A549 treated with AZD9567 at 1 μM for 4 hours (cell line): ENCODE data around the gene MB21D2. TPM values are rescaled to one million over a fixed set of nuclear protein-coding genes. Genes with fewer than 3 reads are reported as not detected.

Experiments
- total RNA-seq: library from RNA; stranded (reverse); fragments of 200-300 nt; extraction: Qiagen RNA extraction; gene quantifications from 5 replicates; pipeline ENCODE4 v1.2.3, GENCODE V29; 2022; ENCODE audit not compliant: insufficient read depth

Gene MB21D2, protein sequence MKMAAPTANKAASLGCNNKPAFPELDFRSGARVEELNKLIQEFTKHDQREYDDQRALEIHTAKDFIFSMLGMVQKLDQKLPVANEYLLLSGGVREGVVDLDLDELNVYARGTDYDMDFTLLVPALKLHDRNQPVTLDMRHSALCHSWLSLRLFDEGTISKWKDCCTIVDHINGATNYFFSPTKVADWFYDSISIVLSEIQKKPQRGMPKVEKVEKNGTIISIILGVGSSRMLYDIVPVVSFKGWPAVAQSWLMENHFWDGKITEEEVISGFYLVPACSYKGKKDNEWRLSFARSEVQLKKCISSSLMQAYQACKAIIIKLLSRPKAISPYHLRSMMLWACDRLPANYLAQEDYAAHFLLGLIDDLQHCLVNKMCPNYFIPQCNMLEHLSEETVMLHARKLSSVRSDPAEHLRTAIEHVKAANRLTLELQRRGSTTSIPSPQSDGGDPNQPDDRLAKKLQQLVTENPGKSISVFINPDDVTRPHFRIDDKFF
- total RNA-seq: 4.0 to 4.8 TPM (median 4.4 TPM) in 5 replicates

DNA sequence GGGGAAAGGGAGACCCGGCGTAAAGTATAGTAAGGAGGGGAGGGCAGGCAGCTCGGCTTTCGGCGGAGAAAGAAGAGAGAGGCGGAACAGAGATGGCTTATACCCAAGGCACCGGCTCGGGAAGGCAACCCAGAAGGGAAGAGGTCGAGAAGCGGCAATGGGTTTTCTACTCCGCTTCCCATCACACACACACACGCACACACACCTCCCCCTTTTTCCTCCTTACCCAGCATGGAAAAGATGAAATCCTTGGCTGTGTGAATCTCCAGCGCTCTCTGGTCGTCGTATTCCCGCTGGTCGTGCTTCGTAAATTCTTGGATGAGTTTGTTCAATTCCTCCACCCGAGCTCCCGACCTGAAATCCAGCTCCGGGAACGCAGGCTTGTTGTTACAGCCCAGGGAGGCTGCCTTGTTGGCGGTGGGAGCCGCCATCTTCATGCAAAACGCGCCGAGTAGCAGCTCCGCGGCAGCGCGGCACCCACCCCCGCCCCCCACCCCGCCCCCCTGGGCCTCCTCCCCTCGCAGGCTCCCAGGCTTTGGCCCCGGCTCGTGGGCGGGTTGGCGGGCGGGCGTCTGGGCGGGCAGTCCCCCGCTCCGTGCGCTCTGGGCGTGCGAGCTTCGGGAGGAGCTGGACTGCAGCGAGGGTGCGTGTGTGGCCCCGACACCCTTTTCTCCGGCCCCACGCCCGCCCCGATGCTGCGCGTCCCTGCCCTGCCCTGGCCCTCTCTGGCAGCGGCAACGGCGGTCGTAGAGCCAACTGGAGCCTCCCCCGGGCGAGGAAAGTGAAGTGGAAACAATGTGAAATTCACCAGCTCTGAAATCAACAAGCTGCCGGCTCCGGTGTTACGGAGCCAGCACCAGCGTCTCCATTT lies at the start of gene MB21D2:
TSS of gene MB21D2 (minus strand) at position 453 of the 871 bp plus-strand sequence. CDS start at position 437, 16 bp downstream.

Other genes with a start within 250 kb of the MB21D2 start
- gene FGF12, start 190.3 kb downstream of the MB21D2 start, total RNA-seq: 0.52 to 0.94 TPM (median 0.83 TPM) in 4 of 5 replicates, not detected in the other